ENCODE measurements around the gene AMACR.
A peak's percentile ranks its signal among the peaks of the same experiment; 100 is the strongest.
"Not testable (repeated sequence)": the region's sequence is repeated elsewhere in the genome, so short reads cannot be mapped to it uniquely, and the experiment has no call there.

Gene AMACR

DNA sequence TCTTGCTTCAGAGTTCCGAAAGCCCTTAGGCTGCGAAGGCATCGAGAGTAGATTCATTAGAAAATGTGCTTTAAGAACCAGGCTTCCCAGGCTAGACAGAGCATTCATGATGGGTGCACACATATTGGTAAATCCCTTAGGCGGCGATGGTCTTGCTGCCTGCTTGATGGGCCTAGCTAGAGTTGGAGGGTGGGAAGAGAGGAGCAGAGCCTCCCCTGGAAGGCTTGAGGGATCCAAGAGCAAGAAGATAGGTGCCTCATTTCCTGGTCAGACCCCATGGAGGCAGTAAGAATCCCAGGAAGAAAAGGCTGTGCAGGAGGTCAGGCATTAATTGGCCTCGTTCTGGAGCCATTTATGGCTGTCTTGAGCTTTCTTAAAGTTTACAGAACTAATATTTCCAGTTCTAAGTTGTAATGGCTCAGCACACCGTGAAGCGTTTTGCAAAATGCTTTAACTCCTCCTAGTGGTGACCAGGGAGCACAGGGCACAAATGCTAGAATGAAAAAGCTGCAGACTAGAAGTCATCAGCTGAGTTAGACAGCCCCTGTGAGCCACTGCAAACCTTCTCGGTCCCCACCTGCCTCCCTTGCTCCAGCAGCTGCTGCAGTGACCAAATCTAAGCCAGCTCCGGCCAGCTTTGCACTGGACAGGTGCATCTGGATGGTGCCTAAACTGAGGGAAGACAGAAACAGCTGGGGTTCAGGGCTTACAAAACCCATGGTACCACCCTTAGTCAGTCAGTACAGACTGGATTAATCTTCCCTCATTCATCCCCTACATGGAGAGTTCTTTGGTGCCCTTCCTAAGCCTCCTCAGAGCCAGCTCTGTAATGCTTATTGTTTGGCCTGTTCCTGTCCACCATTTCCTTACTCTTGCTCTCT is 38.0 kb downstream of the AMACR start:
- FAIRE-seq (peak; percentile 92), DNase-seq (ENCODE audit: insufficient read length, low spot score) (peak; percentile 44)
- no peak for TF ChIP-seq POLR2A (IDR thresholded peaks at IDR 0.05; ENCODE audit: low read depth, low read length)
- no peak for TF ChIP-seq PAX5 (IDR thresholded peaks at IDR 0.05; ENCODE audit: insufficient read depth, low read length, severe bottlenecking)
- TF ChIP-seq TAF1 (IDR thresholded peaks at IDR 0.05; ENCODE audit: low read depth, low read length), result no peak
- no peak for TF ChIP-seq POLR2AphosphoS5 (IDR thresholded peaks at IDR 0.05; ENCODE audit: low read depth, low read length)
- no peak for TF ChIP-seq POU2F2 (IDR thresholded peaks at IDR 0.05; ENCODE audit: low read depth, low read length)
- no peak for TF ChIP-seq SPI1 (IDR thresholded peaks at IDR 0.05; ENCODE audit: low read depth, low read length)

DNA sequence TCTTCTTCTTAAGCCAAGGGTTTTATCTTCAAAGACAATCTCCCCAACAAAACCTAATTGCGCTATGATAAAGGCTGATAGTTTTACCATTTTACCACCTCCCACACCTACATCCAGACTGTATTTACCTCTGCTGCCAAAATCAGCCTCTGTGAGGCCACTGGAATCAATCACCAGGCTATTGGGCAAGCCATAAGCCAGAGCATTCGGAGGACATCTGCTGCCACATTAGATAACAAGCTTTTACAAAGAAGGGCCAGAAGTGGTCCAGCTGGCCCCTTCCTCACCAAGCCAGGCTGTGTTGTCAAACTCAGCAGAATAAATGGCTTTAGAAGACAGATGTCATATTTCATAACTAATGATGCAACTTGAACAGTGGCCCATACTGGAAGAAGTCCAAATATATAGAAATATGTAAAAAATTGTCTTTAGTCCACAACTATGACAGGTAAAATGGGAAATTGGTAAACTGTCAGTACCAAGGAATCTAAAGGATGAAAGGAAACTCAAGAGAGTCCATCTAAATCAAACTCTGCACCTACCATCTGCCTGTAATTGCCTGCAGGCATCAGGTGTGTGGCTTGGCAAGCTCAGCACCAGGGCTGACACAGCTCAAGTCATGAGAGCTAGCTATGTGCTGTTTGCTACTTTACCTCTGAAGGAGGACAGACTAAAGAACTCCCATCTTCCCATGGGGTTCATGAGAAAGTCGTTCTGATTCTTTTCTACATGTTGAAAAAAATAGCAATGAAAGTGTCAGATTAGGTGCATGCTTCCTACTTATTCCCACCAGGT is 39.4 kb downstream of the AMACR start:
- DNase-seq (ENCODE audit: insufficient read length, low spot score), result no peak
- no peak for TF ChIP-seq POU2F2 (IDR thresholded peaks at IDR 0.05; ENCODE audit: low read depth, low read length)
- TF ChIP-seq PAX5 (IDR thresholded peaks at IDR 0.05; ENCODE audit: insufficient read depth, low read length, severe bottlenecking), result no peak
- TF ChIP-seq POLR2A (IDR thresholded peaks at IDR 0.05; ENCODE audit: low read depth, low read length), result no peak
- TF ChIP-seq TAF1 (IDR thresholded peaks at IDR 0.05; ENCODE audit: low read depth, low read length), result no peak
- no peak for TF ChIP-seq POLR2AphosphoS5 (IDR thresholded peaks at IDR 0.05; ENCODE audit: low read depth, low read length)
- no peak for TF ChIP-seq SPI1 (IDR thresholded peaks at IDR 0.05; ENCODE audit: low read depth, low read length)
- FAIRE-seq, result no peak

DNA sequence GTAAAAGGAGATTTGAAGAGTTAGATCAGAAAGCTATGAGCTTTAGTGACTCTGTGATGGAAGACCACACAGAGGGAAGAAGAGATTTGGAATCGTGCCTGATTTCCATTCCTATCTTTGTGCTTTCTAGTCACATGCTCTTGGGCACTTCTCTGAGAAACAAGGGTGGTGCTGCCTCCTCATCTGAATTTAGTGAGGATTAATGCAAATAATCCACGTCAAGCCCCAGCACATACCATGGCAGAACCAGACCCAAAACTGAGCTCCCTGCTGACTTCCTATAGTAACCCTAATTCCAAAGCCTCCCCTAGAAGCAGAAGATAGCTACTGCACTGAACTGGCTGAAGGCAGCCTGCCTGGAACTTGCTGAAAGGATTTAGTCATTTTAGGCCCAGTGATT is 41.0 kb downstream of the AMACR start:
- DNase-seq (ENCODE audit: insufficient read length, low spot score), result no peak
- no peak for FAIRE-seq
- no peak for TF ChIP-seq PAX5 (IDR thresholded peaks at IDR 0.05; ENCODE audit: insufficient read depth, low read length, severe bottlenecking)
- TF ChIP-seq POLR2AphosphoS5 (IDR thresholded peaks at IDR 0.05; ENCODE audit: low read depth, low read length), result no peak
- no peak for TF ChIP-seq SPI1 (IDR thresholded peaks at IDR 0.05; ENCODE audit: low read depth, low read length)
- TF ChIP-seq POU2F2 (IDR thresholded peaks at IDR 0.05; ENCODE audit: low read depth, low read length), result no peak
- no peak for TF ChIP-seq TAF1 (IDR thresholded peaks at IDR 0.05; ENCODE audit: low read depth, low read length)
- no peak for TF ChIP-seq POLR2A (IDR thresholded peaks at IDR 0.05; ENCODE audit: low read depth, low read length)

DNA sequence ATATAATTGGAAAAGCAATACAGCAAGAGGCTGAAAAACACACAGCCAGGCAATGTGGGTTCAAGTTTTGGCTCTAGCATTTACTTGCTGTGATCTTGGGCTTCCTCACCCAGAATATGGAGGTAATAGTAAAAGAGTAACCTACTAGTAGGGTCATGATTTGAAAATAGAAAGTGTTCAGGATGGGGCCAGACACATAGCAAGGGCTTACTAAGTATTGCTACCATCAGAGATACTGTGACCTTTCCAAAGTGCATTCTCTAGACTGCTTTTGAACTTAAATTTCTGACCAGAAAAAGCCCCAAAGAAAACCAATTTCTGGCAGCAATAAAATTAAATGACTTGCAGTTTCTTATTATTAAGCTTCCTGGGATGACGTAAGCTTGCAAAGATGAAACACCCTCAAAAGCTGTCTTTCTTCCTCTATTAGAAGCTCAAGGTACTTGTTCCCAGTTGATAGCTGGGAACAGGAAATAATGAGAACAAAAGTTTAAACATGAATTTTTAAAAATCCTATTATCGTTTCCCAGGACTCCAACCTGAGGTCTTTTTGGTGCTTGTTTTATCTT is 43.6 kb downstream of the AMACR start:
- DNase-seq (ENCODE audit: insufficient read length, low spot score), result no peak
- no peak for FAIRE-seq
- TF ChIP-seq SPI1 (IDR thresholded peaks at IDR 0.05; ENCODE audit: low read depth, low read length), result no peak
- TF ChIP-seq POLR2AphosphoS5 (IDR thresholded peaks at IDR 0.05; ENCODE audit: low read depth, low read length), result no peak
- no peak for TF ChIP-seq POLR2A (IDR thresholded peaks at IDR 0.05; ENCODE audit: low read depth, low read length)
- no peak for TF ChIP-seq PAX5 (IDR thresholded peaks at IDR 0.05; ENCODE audit: insufficient read depth, low read length, severe bottlenecking)
- TF ChIP-seq POU2F2 (IDR thresholded peaks at IDR 0.05; ENCODE audit: low read depth, low read length), result no peak
- no peak for TF ChIP-seq TAF1 (IDR thresholded peaks at IDR 0.05; ENCODE audit: low read depth, low read length)

DNA sequence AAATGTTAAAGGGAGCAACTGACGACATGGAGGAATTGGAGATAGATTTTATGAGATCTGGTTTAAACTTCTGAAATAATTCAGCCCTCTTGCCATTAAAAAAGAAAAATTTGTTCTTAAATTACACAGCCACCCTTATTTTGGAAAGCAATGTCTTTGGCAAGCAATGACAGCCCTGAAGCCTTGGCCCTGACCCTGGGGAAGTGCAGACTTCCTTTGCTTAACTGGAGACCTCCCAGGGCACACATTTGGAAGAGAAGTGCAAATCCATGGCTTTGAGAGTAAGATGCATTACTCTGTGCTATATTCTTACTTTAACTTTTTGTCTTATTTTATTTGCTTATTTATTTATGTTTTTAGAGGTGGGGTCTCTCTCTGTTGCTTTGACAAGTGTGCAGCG is 49.7 kb downstream of the AMACR start:
- TF ChIP-seq PAX5 (IDR thresholded peaks at IDR 0.05; ENCODE audit: insufficient read depth, low read length, severe bottlenecking) (no peak), TAF1 (IDR thresholded peaks at IDR 0.05; ENCODE audit: low read depth, low read length) (no peak)
- FAIRE-seq (no peak), DNase-seq (ENCODE audit: insufficient read length, low spot score) (no peak)

DNA sequence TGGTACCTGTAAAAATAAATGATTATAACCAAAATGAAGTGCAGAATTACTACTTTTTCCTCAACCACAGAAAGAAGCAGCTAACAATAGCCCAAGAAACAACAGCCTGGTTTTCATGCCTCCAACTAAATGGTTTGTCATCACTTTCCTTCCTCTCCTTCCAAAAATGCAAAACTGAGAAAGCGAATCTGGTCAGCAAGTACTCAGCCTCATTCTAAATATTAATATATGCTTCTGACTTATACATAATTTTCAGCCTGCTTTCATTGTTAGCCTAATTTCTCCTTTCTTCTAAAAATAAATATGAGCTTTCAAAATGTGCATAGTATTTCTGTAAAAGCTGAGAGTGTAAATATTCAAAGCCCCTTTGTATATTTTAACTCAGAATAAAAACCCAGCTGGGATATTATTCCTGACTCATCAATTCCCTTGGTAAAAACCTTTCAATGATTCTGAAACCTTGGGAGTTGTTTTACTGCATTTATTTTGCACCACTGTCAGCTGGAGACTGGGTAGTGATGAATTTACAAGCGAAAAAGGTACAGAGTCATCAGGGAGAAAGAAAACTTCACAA is 50.2 kb downstream of the AMACR start:
- no peak for TF ChIP-seq POLR2AphosphoS5 (IDR thresholded peaks at IDR 0.05; ENCODE audit: low read depth, low read length)
- TF ChIP-seq POLR2A (IDR thresholded peaks at IDR 0.05; ENCODE audit: low read depth, low read length), result no peak
- no peak for TF ChIP-seq SPI1 (IDR thresholded peaks at IDR 0.05; ENCODE audit: low read depth, low read length)
- no peak for TF ChIP-seq TAF1 (IDR thresholded peaks at IDR 0.05; ENCODE audit: low read depth, low read length)
- TF ChIP-seq PAX5 (IDR thresholded peaks at IDR 0.05; ENCODE audit: insufficient read depth, low read length, severe bottlenecking), result no peak
- TF ChIP-seq POU2F2 (IDR thresholded peaks at IDR 0.05; ENCODE audit: low read depth, low read length), result no peak
- no peak for DNase-seq (ENCODE audit: insufficient read length, low spot score)
- no peak for FAIRE-seq

DNA sequence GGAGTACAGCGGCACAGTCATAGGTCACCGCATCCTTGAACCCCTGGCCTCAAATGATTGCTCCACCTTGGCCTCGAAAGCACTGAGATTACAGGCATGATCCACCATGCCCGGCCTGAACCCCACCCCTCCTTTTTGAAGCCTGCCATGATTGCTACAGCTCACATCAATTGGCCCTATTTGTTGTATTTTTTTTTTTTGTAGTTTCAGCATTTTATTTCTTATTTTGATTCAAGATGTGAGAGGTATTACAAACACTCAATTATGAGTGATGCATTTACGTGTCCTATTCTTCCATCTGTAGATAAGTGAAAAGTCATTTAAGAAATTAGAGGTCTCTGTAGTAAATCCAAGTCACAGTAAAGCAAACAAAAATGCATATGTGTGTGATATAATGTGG is 55.7 kb downstream of the AMACR start:
- FAIRE-seq; DNase-seq (ENCODE audit: insufficient read length, low spot score): not testable (repeated sequence)

DNA sequence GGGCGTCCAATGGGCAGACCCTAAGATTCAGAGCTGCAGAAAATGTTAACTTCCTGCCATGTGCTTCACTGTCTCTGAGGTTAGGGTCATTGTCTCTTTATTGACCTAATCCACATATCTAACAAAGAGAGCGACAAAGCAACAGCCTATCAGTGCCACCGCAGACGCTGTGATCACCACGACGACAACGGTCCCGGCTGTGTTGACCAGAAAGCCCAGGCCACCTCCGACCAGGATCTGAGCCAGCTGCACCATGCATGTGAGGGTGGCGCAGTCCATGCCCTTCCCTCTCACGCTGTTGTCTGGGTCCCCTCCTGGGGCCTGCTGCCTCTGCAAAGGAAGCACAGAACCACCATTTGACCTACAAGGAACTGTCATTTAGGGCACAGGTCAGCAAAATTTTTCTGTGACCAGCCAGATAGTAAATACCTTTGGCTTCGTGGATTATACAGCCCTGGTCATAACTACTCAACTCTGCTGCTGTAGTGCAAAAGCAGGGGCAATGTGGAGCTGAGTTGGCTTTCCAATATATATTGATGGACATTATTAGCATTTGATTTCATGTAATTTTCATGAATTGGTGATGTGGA is 63.2 kb downstream of the AMACR start:
- no peak for TF ChIP-seq POLR2A (IDR thresholded peaks at IDR 0.05; ENCODE audit: low read depth, low read length)
- no peak for TF ChIP-seq POU2F2 (IDR thresholded peaks at IDR 0.05; ENCODE audit: low read depth, low read length)
- TF ChIP-seq TAF1 (IDR thresholded peaks at IDR 0.05; ENCODE audit: low read depth, low read length), result no peak
- no peak for TF ChIP-seq SPI1 (IDR thresholded peaks at IDR 0.05; ENCODE audit: low read depth, low read length)
- TF ChIP-seq POLR2AphosphoS5 (IDR thresholded peaks at IDR 0.05; ENCODE audit: low read depth, low read length), result no peak
- TF ChIP-seq PAX5 (IDR thresholded peaks at IDR 0.05; ENCODE audit: insufficient read depth, low read length, severe bottlenecking), result no peak
- DNase-seq (ENCODE audit: insufficient read length, low spot score), result no peak
- no peak for FAIRE-seq

DNA sequence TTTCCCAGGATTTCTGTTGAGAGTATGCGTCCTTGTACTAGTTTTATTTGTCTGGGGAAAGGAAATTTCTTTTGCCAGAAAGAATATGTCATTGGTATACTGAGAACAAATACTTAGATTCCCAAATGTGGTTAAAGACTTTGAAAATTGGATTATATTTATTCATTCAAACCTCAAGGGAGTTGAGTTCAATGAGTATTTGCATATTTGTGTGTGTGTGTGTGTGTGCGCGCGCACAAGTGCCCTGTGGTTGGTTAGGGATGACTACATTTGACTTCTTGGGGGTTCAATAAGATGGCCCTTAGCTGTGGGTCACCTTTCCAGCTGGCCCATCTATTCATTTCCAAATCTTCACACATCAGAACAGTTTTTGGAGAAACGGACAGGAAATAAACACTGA is 66.8 kb downstream of the AMACR start:
- no peak for DNase-seq (ENCODE audit: insufficient read length, low spot score)
- FAIRE-seq, result no peak
- TF ChIP-seq POLR2A (IDR thresholded peaks at IDR 0.05; ENCODE audit: low read depth, low read length) (no peak), TAF1 (IDR thresholded peaks at IDR 0.05; ENCODE audit: low read depth, low read length) (no peak), SPI1 (IDR thresholded peaks at IDR 0.05; ENCODE audit: low read depth, low read length) (no peak), POU2F2 (IDR thresholded peaks at IDR 0.05; ENCODE audit: low read depth, low read length) (no peak), PAX5 (IDR thresholded peaks at IDR 0.05; ENCODE audit: insufficient read depth, low read length, severe bottlenecking) (no peak)

All from GM12891 (cell line).